ENCODE data around the gene HGFAC.

GRCh38 chr4:3475041-3475712 is 33.4 kb downstream of the HGFAC start:
- TF ChIP-seq GATA2 (IDR thresholded peaks at IDR 0.05; ENCODE audit: low read depth, low read length) (no peak), GATA3 (IDR thresholded peaks at IDR 0.05; ENCODE audit: low read depth, low read length) (no peak)
